ENCODE data around the gene CDH16.

DNA sequence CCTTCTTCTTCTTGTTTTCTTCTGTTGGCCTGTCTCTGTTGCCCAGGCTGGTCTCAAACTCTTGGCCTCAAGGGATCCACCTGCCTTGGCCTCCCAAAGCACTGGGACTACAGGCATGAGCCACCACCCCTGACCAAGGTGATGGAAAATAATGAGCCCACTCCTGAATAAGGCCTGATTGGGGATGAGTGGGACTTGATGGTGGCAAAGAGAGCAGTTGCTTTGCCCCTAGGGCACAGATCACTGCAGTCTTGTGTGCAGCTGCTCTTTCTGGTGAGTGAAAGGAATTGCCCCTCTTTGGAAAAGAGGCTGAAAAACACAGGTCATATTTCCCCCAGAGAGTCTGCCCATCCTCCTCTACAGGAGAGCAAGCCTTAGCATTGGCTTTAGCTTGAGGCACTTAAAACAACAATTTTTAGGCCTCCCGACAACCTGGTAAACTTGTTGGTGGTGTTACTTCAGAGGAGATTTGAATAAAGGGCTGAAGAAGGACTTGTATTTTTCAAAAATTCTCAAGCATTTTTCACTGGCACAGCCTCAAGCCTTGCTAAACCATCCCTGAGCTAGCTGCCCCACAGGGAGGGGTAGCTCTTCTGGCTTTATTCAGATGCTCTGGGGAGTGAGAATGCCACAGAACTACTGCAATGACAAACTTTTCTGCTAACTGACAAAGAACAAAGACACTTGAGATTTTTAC lies 44.5 kb downstream of the CDH16 start:
- TF ChIP-seq, protein P1, sequence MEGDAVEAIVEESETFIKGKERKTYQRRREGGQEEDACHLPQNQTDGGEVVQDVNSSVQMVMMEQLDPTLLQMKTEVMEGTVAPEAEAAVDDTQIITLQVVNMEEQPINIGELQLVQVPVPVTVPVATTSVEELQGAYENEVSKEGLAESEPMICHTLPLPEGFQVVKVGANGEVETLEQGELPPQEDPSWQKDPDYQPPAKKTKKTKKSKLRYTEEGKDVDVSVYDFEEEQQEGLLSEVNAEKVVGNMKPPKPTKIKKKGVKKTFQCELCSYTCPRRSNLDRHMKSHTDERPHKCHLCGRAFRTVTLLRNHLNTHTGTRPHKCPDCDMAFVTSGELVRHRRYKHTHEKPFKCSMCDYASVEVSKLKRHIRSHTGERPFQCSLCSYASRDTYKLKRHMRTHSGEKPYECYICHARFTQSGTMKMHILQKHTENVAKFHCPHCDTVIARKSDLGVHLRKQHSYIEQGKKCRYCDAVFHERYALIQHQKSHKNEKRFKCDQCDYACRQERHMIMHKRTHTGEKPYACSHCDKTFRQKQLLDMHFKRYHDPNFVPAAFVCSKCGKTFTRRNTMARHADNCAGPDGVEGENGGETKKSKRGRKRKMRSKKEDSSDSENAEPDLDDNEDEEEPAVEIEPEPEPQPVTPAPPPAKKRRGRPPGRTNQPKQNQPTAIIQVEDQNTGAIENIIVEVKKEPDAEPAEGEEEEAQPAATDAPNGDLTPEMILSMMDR (conservative IDR thresholded peaks at IDR 0.05; ENCODE audit: low read length), result no peak
- no peak for TF ChIP-seq EZH2phosphoT487 (IDR thresholded peaks at IDR 0.05; ENCODE audit: borderline replicate concordance)

Data from Loucy (cell line).